Cardiac fibroblast (primary cell): Measurements from ENCODE around the gene EPHX1.
"Not testable (repeated sequence)": the region's sequence is repeated elsewhere in the genome, so short reads cannot be mapped to it uniquely, and the experiment has no call there.

Experiments used
- DNase-seq, 2 donors: peaks; one replicate each; pipeline versions ENCODE4 v3.0.0 to v3.0.0-alpha.2; 2010; ENCODE audit warnings: low read depth in 2 of 2
- H3K4me3 ChIP-seq, 2 donors: replicated peaks in 1 of 2; 1 replicate in 1 of 2; 2 replicates in 1 of 2; pipeline ENCODE4 v1.5.1; 2011; ENCODE audit warnings: low read depth in 2 of 2, low read length in 2 of 2, mild to moderate bottlenecking in 2 of 2, moderate library complexity in 1 of 2
- CTCF ChIP-seq: IDR thresholded peaks from one replicate; pipeline ENCODE4 v1.5.1; 2011; ENCODE audit warnings: low read depth, mild to moderate bottlenecking, low read length, inconsistent platforms

EPHX1 gene

GRCh38 chr1:225814381-225814780, 4.5 kb downstream of the EPHX1 start:
- DNase-seq = no peak
- no peak for TF ChIP-seq CTCF
- no peak overlapping the region for H3K4me3 ChIP-seq

- not testable (repeated sequence) for DNase-seq, H3K4me3 ChIP-seq
Observed at GRCh38 chr1:225815090-225815489, 5.2 kb downstream of the EPHX1 start.

GRCh38 chr1:225815526-225816178, 5.7 kb downstream of the EPHX1 start:
- H3K4me3 ChIP-seq = no peak overlapping the region
- TF ChIP-seq CTCF = no peak
- DNase-seq = no peak

GRCh38 chr1:225816643-225817538, 7.0 kb downstream of the EPHX1 start:
- peak; percentile 23 to 92 for DNase-seq
- H3K4me3 ChIP-seq = no peak overlapping the region
- TF ChIP-seq CTCF = no peak

GRCh38 chr1:225817611-225818061, 7.7 kb downstream of the EPHX1 start:
- H3K4me3 ChIP-seq = no peak overlapping the region
- DNase-seq = peak; percentile 91 to 96
- TF ChIP-seq CTCF = no peak

- no peak overlapping the region for H3K4me3 ChIP-seq
- DNase-seq = no peak
- no peak for TF ChIP-seq CTCF
Observed at GRCh38 chr1:225818229-225818628, 8.3 kb downstream of the EPHX1 start.

- peak in 1 of 2 donors; percentile 24 for DNase-seq
- H3K4me3 ChIP-seq = no peak overlapping the region
- no peak for TF ChIP-seq CTCF
Observed at GRCh38 chr1:225819346-225820192, 9.6 kb downstream of the EPHX1 start.
